ENCODE results near the gene OR5B12. TPM values are rescaled to one million over a fixed set of nuclear protein-coding genes. Genes with fewer than 3 reads are reported as not detected.

OR5B12 gene
- not detected in 2 replicates for total RNA-seq (2012; rRNA removed)

DNA sequence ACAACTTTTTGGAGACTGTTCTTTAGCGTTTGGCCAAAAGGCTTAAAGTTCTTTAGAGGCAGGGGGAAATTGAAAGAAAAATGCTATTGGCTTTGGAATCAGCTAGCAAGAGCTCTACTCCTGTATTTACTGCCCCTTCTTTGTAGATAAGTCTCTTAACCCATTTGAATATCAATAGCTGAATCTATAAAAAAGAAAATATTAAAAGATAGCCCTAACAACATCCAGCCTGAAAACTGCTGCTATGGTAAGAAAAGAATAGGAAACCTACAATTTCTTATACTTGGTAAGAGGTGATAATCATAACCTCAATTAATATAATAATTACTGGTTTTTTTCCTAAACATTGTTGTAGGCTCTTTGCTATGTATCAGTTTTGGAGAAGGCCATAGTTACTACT lies at the start of gene OR5B12:
TSS of gene OR5B12 (minus strand) at position 101 of the 400 bp plus-strand sequence. CDS start 2,085 bp downstream, outside the sequence.
- H3K36me3 ChIP-seq (ENCODE audit: insufficient read depth, low read length): no peaks in the 10 kb centered on the region
- no peaks in the 10 kb centered on the region for H3K9me3 ChIP-seq (replicated peaks; ENCODE audit: low read length)
- H3K27me3 ChIP-seq (ENCODE audit: control insufficient read depth, insufficient read depth, low read length): no peaks in the 10 kb centered on the region
- no peak within 1 kb of the TSS for H3K4me3 ChIP-seq (ENCODE audit: low read length)
- no peak within 1 kb of the TSS for H3K4me2 ChIP-seq (ENCODE audit: low read length)
- no peaks in the 10 kb centered on the region for H3K4me1 ChIP-seq (ENCODE audit: control insufficient read depth, insufficient read depth, low read length)
- no peak within 1 kb of the TSS for H3K9ac ChIP-seq (ENCODE audit: low read depth, low read length)

- Histone ChIP-seq H3K9ac (ENCODE audit: low read depth, low read length) (no peak overlapping the region), H3K4me1 (ENCODE audit: control insufficient read depth, insufficient read depth, low read length) (peaks cover 13% of the 10 kb centered on the region), H3K27me3 (ENCODE audit: control insufficient read depth, insufficient read depth, low read length) (no peaks in the 10 kb centered on the region), H3K9me3 (replicated peaks; ENCODE audit: low read length) (no peaks in the 10 kb centered on the region), H3K36me3 (ENCODE audit: insufficient read depth, low read length) (no peaks in the 10 kb centered on the region), H3K4me3 (ENCODE audit: low read length) (no peak overlapping the region), H3K4me2 (ENCODE audit: low read length) (no peak overlapping the region)
Measured at GRCh38 chr11:58490827-58491226, 48.8 kb upstream of the OR5B12 start.

GRCh38 chr11:58487170-58487569 lies 45.1 kb upstream of the OR5B12 start:
- Histone ChIP-seq H3K4me3 (ENCODE audit: low read length) (no peak overlapping the region), H3K27me3 (ENCODE audit: control insufficient read depth, insufficient read depth, low read length) (no peaks in the 10 kb centered on the region), H3K4me1 (ENCODE audit: control insufficient read depth, insufficient read depth, low read length) (no peaks in the 10 kb centered on the region), H3K9ac (ENCODE audit: low read depth, low read length) (no peak overlapping the region), H3K36me3 (ENCODE audit: insufficient read depth, low read length) (no peaks in the 10 kb centered on the region), H3K4me2 (ENCODE audit: low read length) (no peak overlapping the region), H3K9me3 (replicated peaks; ENCODE audit: low read length) (no peaks in the 10 kb centered on the region)

DNA sequence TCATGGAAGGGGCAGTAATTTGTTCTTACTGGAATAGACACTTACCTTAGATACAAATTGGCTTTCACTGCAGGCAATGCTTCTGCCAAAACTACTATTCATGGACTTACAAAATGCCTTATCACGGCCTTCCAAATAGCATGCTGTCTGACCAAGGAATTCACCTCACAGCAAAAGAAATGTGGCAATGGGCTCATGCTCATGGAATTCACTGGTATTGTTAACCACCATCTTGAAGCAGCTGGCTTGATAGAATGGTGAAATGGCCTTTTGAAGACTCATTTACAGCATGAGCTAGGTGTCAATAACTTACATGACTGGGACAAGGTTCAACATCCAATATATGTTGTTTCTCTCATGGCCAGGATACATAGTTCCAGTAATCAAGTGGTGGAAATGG lies 43.9 kb upstream of the OR5B12 start:
- Histone ChIP-seq H3K4me3 (ENCODE audit: low read length) (no peak overlapping the region), H3K27me3 (ENCODE audit: control insufficient read depth, insufficient read depth, low read length) (no peaks in the 10 kb centered on the region), H3K4me1 (ENCODE audit: control insufficient read depth, insufficient read depth, low read length) (no peaks in the 10 kb centered on the region), H3K36me3 (ENCODE audit: insufficient read depth, low read length) (no peaks in the 10 kb centered on the region), H3K9ac (ENCODE audit: low read depth, low read length) (no peak overlapping the region), H3K9me3 (replicated peaks; ENCODE audit: low read length) (no peaks in the 10 kb centered on the region), H3K4me2 (ENCODE audit: low read length) (no peak overlapping the region)

DNA sequence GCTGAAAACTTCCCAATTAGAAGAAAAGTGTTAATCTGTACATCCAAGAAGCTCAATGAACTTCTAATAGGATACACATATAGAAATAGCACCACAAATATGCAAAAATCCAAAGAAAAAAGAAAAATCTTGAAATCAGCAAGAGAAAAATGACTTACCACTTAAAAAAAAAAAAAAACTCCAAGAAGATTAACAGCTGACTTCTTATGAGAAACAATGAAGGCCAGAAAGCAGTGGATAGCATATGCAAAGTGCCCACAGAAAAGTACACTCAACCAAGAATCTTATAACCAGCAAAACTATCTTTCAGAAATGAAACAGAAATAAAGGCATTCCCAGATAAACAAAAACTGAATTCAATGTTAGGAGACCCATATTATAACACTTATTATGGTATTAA lies 29.9 kb upstream of the OR5B12 start:
- Histone ChIP-seq H3K36me3 (ENCODE audit: insufficient read depth, low read length) (no peaks in the 10 kb centered on the region), H3K9me3 (replicated peaks; ENCODE audit: low read length) (peaks cover 3% of the 10 kb centered on the region), H3K4me2 (ENCODE audit: low read length) (no peak overlapping the region), H3K9ac (ENCODE audit: low read depth, low read length) (no peak overlapping the region), H3K4me3 (ENCODE audit: low read length) (no peak overlapping the region), H3K27me3 (ENCODE audit: control insufficient read depth, insufficient read depth, low read length) (no peaks in the 10 kb centered on the region), H3K4me1 (ENCODE audit: control insufficient read depth, insufficient read depth, low read length) (no peaks in the 10 kb centered on the region)

GRCh38 chr11:58466293-58466692 lies 24.3 kb upstream of the OR5B12 start:
- Histone ChIP-seq H3K36me3 (ENCODE audit: insufficient read depth, low read length) (no peaks in the 10 kb centered on the region), H3K4me1 (ENCODE audit: control insufficient read depth, insufficient read depth, low read length) (no peaks in the 10 kb centered on the region), H3K9ac (ENCODE audit: low read depth, low read length) (no peak overlapping the region), H3K4me3 (ENCODE audit: low read length) (no peak overlapping the region), H3K27me3 (ENCODE audit: control insufficient read depth, insufficient read depth, low read length) (no peaks in the 10 kb centered on the region), H3K4me2 (ENCODE audit: low read length) (no peak overlapping the region), H3K9me3 (replicated peaks; ENCODE audit: low read length) (no peaks in the 10 kb centered on the region)

GRCh38 chr11:58465690-58466089 lies 23.7 kb upstream of the OR5B12 start:
- no peak overlapping the region for H3K4me2 ChIP-seq (ENCODE audit: low read length)
- H3K4me1 ChIP-seq (ENCODE audit: control insufficient read depth, insufficient read depth, low read length): no peaks in the 10 kb centered on the region
- H3K9me3 ChIP-seq (replicated peaks; ENCODE audit: low read length): no peaks in the 10 kb centered on the region
- no peak overlapping the region for H3K9ac ChIP-seq (ENCODE audit: low read depth, low read length)
- H3K36me3 ChIP-seq (ENCODE audit: insufficient read depth, low read length): no peaks in the 10 kb centered on the region
- H3K4me3 ChIP-seq (ENCODE audit: low read length): no peak overlapping the region
- no peaks in the 10 kb centered on the region for H3K27me3 ChIP-seq (ENCODE audit: control insufficient read depth, insufficient read depth, low read length)

DNA sequence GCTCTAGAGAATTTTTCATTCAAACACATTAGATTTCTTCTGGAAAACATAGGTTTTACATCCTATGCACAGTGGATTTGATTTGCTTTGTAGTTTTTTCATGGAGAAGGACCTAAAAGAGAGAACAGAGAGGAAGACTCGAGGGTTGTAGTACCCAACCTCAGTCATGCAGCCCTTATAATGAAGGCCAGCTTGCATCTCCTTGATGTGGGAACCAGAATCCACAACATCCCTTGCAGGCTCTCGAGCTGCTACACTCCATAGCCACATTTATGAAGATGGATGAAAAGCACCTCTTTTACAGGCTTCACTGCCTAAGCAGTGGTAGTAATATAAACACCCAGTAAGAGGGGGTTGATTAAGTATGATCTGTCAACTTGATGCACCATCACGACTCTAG lies 9.5 kb upstream of the OR5B12 start:
- Histone ChIP-seq H3K9ac (ENCODE audit: low read depth, low read length) (no peak overlapping the region), H3K9me3 (replicated peaks; ENCODE audit: low read length) (no peaks in the 10 kb centered on the region), H3K4me2 (ENCODE audit: low read length) (no peak overlapping the region), H3K4me3 (ENCODE audit: low read length) (no peak overlapping the region), H3K4me1 (ENCODE audit: control insufficient read depth, insufficient read depth, low read length) (no peaks in the 10 kb centered on the region), H3K27me3 (ENCODE audit: control insufficient read depth, insufficient read depth, low read length) (no peaks in the 10 kb centered on the region), H3K36me3 (ENCODE audit: insufficient read depth, low read length) (no peaks in the 10 kb centered on the region)

DNA sequence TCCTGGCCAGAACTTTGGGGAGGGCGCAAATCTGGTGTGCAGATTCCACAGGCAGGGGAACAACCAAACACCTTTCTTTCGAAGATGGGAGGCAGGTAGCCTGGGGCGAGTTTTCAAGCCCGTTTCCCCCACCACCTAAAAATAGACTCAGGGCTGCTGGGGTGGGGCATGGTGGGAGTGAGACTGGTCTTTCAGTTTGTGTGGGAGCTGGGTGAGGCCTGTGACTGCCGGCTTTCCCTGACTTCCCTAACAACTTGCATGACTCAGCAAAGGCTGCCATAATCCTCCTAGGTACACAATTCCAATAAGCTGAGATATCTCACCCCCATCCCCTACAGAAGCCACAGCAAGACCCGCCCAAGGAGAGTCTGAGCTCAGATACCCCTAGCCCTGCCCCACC lies 4.3 kb upstream of the OR5B12 start:
- Histone ChIP-seq H3K9me3 (replicated peaks; ENCODE audit: low read length) (no peaks in the 10 kb centered on the region), H3K36me3 (ENCODE audit: insufficient read depth, low read length) (no peaks in the 10 kb centered on the region), H3K4me1 (ENCODE audit: control insufficient read depth, insufficient read depth, low read length) (no peaks in the 10 kb centered on the region), H3K4me3 (ENCODE audit: low read length) (no peak overlapping the region), H3K4me2 (ENCODE audit: low read length) (no peak overlapping the region), H3K9ac (ENCODE audit: low read depth, low read length) (no peak overlapping the region), H3K27me3 (ENCODE audit: control insufficient read depth, insufficient read depth, low read length) (no peaks in the 10 kb centered on the region)

DNA sequence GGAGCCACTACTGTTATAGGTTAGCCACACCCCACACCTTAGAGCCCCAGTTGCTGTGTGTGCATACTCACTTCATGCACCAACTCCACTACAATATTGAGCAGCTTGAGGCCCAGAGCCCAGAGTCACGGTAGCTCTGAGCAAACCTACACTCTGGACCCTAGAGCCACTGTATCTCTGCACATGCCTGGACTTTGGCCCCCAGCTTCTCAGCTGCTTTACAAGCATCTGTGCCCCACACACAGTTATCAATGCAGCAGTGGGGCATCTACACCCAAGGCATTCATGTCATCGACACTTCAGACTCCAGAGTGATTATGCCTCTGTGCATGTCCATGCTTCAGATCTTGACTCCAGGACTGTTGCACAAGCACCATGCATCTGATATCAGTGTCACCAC lies 2.3 kb upstream of the OR5B12 start:
- Histone ChIP-seq H3K4me1 (ENCODE audit: control insufficient read depth, insufficient read depth, low read length) (no peaks in the 10 kb centered on the region), H3K4me2 (ENCODE audit: low read length) (no peak overlapping the region), H3K4me3 (ENCODE audit: low read length) (no peak overlapping the region), H3K27me3 (ENCODE audit: control insufficient read depth, insufficient read depth, low read length) (no peaks in the 10 kb centered on the region), H3K9ac (ENCODE audit: low read depth, low read length) (no peak overlapping the region), H3K36me3 (ENCODE audit: insufficient read depth, low read length) (no peaks in the 10 kb centered on the region), H3K9me3 (replicated peaks; ENCODE audit: low read length) (no peaks in the 10 kb centered on the region)

GRCh38 chr11:58438486-58438885 lies 3.5 kb downstream of the OR5B12 start:
- no peaks in the 10 kb centered on the region for H3K9me3 ChIP-seq (replicated peaks; ENCODE audit: low read length)
- H3K27me3 ChIP-seq (ENCODE audit: control insufficient read depth, insufficient read depth, low read length): no peaks in the 10 kb centered on the region
- H3K4me2 ChIP-seq (ENCODE audit: low read length): no peak overlapping the region
- H3K4me3 ChIP-seq (ENCODE audit: low read length): no peak overlapping the region
- no peaks in the 10 kb centered on the region for H3K4me1 ChIP-seq (ENCODE audit: control insufficient read depth, insufficient read depth, low read length)
- no peak overlapping the region for H3K9ac ChIP-seq (ENCODE audit: low read depth, low read length)
- no peaks in the 10 kb centered on the region for H3K36me3 ChIP-seq (ENCODE audit: insufficient read depth, low read length)

GRCh38 chr11:58434217-58434616 lies 7.8 kb downstream of the OR5B12 start:
- H3K4me3 ChIP-seq (ENCODE audit: low read length): no peak overlapping the region
- H3K9ac ChIP-seq (ENCODE audit: low read depth, low read length): no peak overlapping the region
- no peaks in the 10 kb centered on the region for H3K36me3 ChIP-seq (ENCODE audit: insufficient read depth, low read length)
- no peak overlapping the region for H3K4me2 ChIP-seq (ENCODE audit: low read length)
- no peaks in the 10 kb centered on the region for H3K9me3 ChIP-seq (replicated peaks; ENCODE audit: low read length)
- H3K27me3 ChIP-seq (ENCODE audit: control insufficient read depth, insufficient read depth, low read length): no peaks in the 10 kb centered on the region
- no peaks in the 10 kb centered on the region for H3K4me1 ChIP-seq (ENCODE audit: control insufficient read depth, insufficient read depth, low read length)

Data from skeletal muscle satellite cell (primary cell).